Central memory CD8-positive, alpha-beta T cell (primary cell): ENCODE data around the gene DIAPH3.

Source experiments
- ATAC-seq: fragments of 150-1000 bp; cut with Tn5 transposase; replicated peaks from 2 replicates; pipeline ENCODE4 v1.10.0; 2022; ENCODE audit warnings: mild to moderate bottlenecking, moderate FRiP score, moderate number of reproducible peaks; ENCODE audit not compliant: poor library complexity, severe bottlenecking; ENCODE audit errors: extremely low read depth
- DNase-seq, 2 donors: peaks; one replicate each; pipeline ENCODE4 v3.0.0; 2021; ENCODE audit warnings: low spot score in 2 of 2
- H3K27ac Mint-ChIP-seq: one replicate; pipeline ENCODE4 v1.8.0; 2022; ENCODE audit warnings: low read depth, mild to moderate bottlenecking, moderate library complexity, mixed read lengths
- H3K27me3 Mint-ChIP-seq: one replicate; pipeline ENCODE4 v1.8.0; 2022; ENCODE audit warnings: mixed read lengths
- H3K36me3 Mint-ChIP-seq: one replicate; pipeline ENCODE4 v1.8.0; 2022; ENCODE audit warnings: mild to moderate bottlenecking, moderate library complexity, mixed read lengths; ENCODE audit not compliant: insufficient read depth
- H3K4me1 Mint-ChIP-seq: one replicate; pipeline ENCODE4 v1.8.0; 2022; ENCODE audit warnings: mixed read lengths
- H3K4me3 Mint-ChIP-seq: one replicate; pipeline ENCODE4 v1.8.0; 2022; ENCODE audit warnings: mild to moderate bottlenecking, moderate library complexity, mixed read lengths
- H3K9me3 Mint-ChIP-seq: one replicate; pipeline ENCODE4 v1.8.0; 2022; ENCODE audit warnings: mixed read lengths

The DIAPH3 gene

DNA sequence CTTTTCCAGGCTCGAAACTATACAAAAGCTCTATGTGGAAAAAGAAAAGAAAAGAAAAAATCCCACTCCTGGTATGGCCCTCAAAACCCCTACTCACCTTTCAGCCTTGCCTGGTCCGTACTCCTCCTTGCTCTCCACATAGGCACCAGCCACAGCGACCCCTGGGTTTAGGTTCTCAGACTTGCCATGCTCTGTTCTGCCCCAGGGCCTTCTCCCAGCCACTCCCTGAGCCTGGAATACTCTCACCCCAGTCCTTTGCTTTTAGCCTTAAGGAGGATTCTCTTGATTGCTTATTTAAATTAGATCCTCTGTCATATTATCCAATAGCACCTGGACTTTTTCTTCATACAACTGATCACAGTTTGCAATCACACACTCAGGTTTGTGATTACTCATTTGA is 522.5 kb downstream of the DIAPH3 start:
- H3K27me3 Mint-ChIP-seq, result peaks cover 13% of the 10 kb centered on the region

DNA sequence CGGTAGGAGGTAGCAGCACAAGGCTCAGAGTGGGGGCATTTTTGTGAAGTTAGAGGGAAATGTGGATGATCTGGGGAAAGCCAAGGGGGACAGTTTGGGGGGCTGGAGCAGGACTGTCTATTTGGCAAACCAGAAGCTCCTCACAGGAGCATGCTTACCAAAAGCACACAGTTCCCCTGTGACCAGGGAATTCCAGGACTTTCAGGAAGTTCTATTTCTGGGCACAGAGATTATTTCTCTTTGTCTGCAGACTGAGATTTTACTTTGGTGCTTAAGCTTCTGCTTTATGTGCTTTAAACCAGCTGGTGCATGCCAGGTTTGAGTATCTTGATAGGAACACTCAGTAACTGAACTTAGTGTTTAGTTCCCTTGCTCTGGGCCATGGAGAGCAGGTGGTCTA is 525.3 kb downstream of the DIAPH3 start:
- no peak overlapping the region for H3K4me3 Mint-ChIP-seq
- peaks cover 11% of the 10 kb centered on the region for H3K27me3 Mint-ChIP-seq
- H3K27ac Mint-ChIP-seq, result no peak overlapping the region
- H3K9me3 Mint-ChIP-seq, result no peaks in the 10 kb centered on the region
- H3K4me1 Mint-ChIP-seq, result no peaks in the 10 kb centered on the region
- no peak for DNase-seq
- no peaks in the 10 kb centered on the region for H3K36me3 Mint-ChIP-seq
- ATAC-seq, result no peak

More for the DNA sequence above, 522.5 kb downstream of the DIAPH3 start:
- H3K27ac Mint-ChIP-seq, result no peak overlapping the region
- ATAC-seq (no peak), DNase-seq (no peak)
- H3K36me3 Mint-ChIP-seq, result no peaks in the 10 kb centered on the region
- no peaks in the 10 kb centered on the region for H3K9me3 Mint-ChIP-seq
- no peaks in the 10 kb centered on the region for H3K4me1 Mint-ChIP-seq
- H3K4me3 Mint-ChIP-seq, result no peak overlapping the region

DNA sequence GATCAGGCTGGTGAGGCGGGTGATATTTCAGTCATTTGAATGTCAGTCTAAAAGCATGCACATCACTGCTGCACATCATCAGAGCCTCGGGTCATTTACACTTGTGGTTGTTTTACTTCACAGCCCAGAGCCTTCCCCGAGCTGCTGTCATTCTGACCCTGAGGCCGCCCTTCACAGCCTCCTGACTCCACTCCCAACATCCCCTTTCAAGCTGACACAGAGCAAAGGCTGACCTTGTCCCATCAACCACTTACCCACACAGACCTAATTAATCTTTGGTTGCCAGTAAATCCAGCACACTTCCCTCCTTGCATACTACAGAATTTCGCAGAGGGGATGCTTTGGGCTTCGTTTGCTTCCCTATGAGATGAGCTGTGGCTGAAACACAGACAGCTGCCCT is 528.1 kb downstream of the DIAPH3 start:
- H3K4me1 Mint-ChIP-seq, result no peaks in the 10 kb centered on the region
- ATAC-seq (no peak), DNase-seq (no peak)
- no peaks in the 10 kb centered on the region for H3K9me3 Mint-ChIP-seq
- H3K4me3 Mint-ChIP-seq, result no peak overlapping the region
- H3K27me3 Mint-ChIP-seq, result peaks cover 11% of the 10 kb centered on the region
- H3K36me3 Mint-ChIP-seq, result no peaks in the 10 kb centered on the region
- no peak overlapping the region for H3K27ac Mint-ChIP-seq

DNA sequence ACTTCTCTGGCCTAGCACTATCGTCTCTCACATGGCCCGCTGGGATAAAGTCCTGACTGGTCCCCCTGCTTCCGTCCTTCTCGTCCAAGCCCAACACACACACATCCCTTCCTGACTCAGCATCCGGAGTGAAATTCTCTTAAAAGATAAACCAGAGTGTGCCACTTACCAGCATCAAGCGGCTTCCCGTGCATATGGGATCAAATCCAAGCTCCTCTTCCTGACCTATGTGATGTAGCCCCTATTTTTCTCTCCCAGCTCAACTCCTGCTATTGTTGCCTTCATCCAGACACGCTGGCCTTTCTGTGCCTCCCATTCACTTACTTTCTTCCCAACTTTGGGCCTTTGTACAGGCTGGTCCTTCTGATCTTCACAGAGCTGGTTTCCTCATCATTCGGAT is 530.4 kb downstream of the DIAPH3 start:
- no peaks in the 10 kb centered on the region for H3K9me3 Mint-ChIP-seq
- DNase-seq, result no peak
- ATAC-seq, result no peak
- H3K4me1 Mint-ChIP-seq, result no peaks in the 10 kb centered on the region
- peaks cover 11% of the 10 kb centered on the region for H3K27me3 Mint-ChIP-seq
- no peak overlapping the region for H3K27ac Mint-ChIP-seq
- no peak overlapping the region for H3K4me3 Mint-ChIP-seq
- no peaks in the 10 kb centered on the region for H3K36me3 Mint-ChIP-seq

DNA sequence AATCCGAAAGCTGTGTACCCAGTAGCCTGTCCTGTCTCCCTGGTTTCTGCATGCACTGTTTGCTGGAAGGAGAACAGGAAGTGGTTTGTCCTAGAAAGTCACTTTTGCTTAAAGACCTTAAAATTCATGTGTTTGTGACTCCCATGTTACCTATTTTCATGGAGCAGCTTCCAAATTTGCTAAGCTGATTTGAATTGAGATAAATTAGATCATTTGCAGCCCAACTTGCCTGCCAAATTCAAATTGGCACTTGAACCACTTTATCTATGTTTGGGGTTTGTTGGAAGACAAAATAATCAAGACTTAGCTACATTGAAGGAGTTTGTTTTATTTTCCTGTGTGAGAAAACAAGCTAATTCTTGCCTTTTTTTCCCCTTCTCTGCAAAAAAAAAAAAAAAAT is 532.5 kb downstream of the DIAPH3 start:
- Mint-ChIP-seq H3K4me1 (no peaks in the 10 kb centered on the region), H3K4me3 (no peak overlapping the region), H3K36me3 (no peaks in the 10 kb centered on the region), H3K9me3 (no peaks in the 10 kb centered on the region), H3K27me3 (peaks cover 4% of the 10 kb centered on the region), H3K27ac (no peak overlapping the region)
- DNase-seq (no peak), ATAC-seq (no peak)

DNA sequence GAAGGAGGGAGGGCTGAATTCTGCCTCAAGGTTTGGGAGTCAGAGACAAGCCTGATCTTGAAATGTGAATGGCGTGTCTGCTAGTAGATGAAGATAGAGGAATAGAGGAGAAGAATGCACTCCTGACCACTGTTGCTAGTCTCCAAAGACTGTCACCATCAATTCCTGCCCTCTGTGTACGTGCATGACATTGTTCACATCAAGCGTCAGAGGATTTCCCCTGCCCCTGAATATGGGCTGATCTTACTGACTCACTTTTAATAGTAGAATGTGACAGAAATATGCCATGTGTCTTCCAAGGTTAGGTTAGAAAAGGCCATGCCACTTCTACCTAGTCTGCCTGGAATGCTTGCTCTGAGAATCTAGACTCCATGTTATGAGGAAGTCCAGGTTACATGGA is 538.6 kb downstream of the DIAPH3 start:
- H3K27me3 Mint-ChIP-seq, result peaks cover 30% of the 10 kb centered on the region
- no peaks in the 10 kb centered on the region for H3K36me3 Mint-ChIP-seq
- H3K27ac Mint-ChIP-seq, result no peak overlapping the region
- no peak for ATAC-seq
- H3K9me3 Mint-ChIP-seq, result no peaks in the 10 kb centered on the region
- no peak overlapping the region for H3K4me3 Mint-ChIP-seq
- no peaks in the 10 kb centered on the region for H3K4me1 Mint-ChIP-seq
- no peak for DNase-seq

DNA sequence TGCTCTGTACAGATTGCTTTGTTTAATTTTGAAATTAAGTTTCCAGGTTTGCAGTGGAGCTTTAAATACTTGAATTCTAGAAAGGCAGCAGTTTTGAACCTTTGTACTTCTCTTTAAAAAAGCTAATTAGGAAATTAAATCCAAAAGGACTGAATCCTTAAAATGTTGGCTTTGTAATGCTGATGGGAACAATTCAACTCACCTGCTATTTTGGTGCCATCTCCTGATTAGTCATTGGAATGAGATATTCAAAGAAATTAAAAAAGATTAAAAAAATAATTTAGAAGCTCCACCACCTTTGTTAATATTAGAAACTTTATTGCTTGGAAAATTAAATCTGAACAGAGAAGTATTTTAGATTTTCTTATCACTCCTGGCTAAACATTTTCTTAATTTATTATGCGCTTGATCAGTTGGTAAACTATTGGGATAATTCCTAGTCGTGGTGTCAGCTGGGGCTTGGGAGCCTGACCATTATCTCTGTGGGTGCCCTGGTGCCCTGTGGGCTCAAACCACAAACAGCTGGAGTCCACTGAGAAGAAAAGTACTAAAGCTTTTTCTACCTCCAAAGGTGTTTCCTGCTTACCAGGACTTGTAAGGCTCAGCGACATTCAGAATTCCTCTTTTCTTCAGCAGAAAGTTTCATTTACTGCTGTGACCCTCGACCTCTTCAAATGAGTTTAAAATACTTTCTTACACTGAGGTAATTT is 540.4 kb downstream of the DIAPH3 start:
- Mint-ChIP-seq H3K27me3 (peaks cover 33% of the 10 kb centered on the region), H3K36me3 (no peaks in the 10 kb centered on the region), H3K9me3 (peaks cover 11% of the 10 kb centered on the region), H3K4me1 (no peaks in the 10 kb centered on the region), H3K4me3 (no peak overlapping the region), H3K27ac (no peak overlapping the region)
- DNase-seq (no peak), ATAC-seq (no peak)

DNA sequence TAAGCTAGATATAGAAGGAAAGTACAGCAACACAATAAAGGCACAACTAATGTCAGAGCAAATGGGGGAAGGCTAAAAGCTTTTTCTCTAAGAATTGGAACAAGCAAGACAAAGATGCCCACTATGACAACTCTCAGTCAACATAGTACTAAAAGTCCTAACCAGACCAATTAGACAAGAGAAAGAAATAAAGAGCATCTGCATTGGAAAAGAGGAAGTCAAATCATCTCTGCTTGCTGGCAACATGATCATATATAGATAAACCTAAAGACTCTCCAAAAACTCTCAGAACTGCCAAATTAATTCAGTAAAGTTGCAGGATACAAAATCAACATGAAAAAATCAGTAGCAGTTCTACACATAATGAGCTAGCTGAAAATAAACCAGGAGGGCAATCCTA is 542.0 kb downstream of the DIAPH3 start:
- peaks cover 17% of the 10 kb centered on the region for H3K9me3 Mint-ChIP-seq
- no peaks in the 10 kb centered on the region for H3K4me1 Mint-ChIP-seq
- H3K4me3 Mint-ChIP-seq, result no peak overlapping the region
- H3K27me3 Mint-ChIP-seq, result peaks cover 43% of the 10 kb centered on the region
- ATAC-seq (no peak), DNase-seq (no peak)
- H3K36me3 Mint-ChIP-seq, result no peaks in the 10 kb centered on the region
- no peak overlapping the region for H3K27ac Mint-ChIP-seq
